Mesothelial cell of epicardium (in vitro differentiated cells): Measurements from ENCODE around the gene PPID. TPM values are rescaled to one million over a fixed set of nuclear protein-coding genes. Genes with fewer than 3 reads are reported as not detected.

Source experiments
- DNase-seq, 2 experiments: peaks; one replicate each; pipeline ENCODE4 v3.0.0; 2021; ENCODE audit warnings: low spot score in 2 of 2; ENCODE audit not compliant: unreplicated experiment in 2 of 2
- H3K27ac Mint-ChIP-seq: 2 replicates; pipeline ENCODE4 v1.8.0; 2021; ENCODE audit warnings: mixed read lengths
- H3K27me3 Mint-ChIP-seq: 2 replicates; pipeline ENCODE4 v1.8.0; 2021; ENCODE audit warnings: low read depth, mixed read lengths
- H3K36me3 Mint-ChIP-seq: 2 replicates; pipeline ENCODE4 v1.8.0; 2021; ENCODE audit warnings: mixed read lengths
- H3K4me1 Mint-ChIP-seq: 2 replicates; pipeline ENCODE4 v1.8.0; 2021; ENCODE audit warnings: mixed read lengths
- H3K4me3 Mint-ChIP-seq: 2 replicates; pipeline ENCODE4 v1.8.0; 2021; ENCODE audit warnings: mild to moderate bottlenecking, moderate library complexity, mixed read lengths
- H3K9me3 Mint-ChIP-seq: 2 replicates; pipeline ENCODE4 v1.8.0; 2021; ENCODE audit warnings: mixed read lengths
- total RNA-seq: library from RNA; stranded (reverse); gene quantifications from 3 replicates; pipeline ENCODE4 v1.2.1, GENCODE V29; 2021
- TF ChIP-seq, protein P1 (sequence below): fragments of 200-600 bp; sonication (generic); IDR thresholded peaks from one replicate; pipeline ENCODE4 v1.5.0; 2021; ENCODE audit warnings: antibody characterized with exemption; ENCODE audit not compliant: unreplicated experiment

PPID gene
- total RNA-seq, 1 donor from 2014 or later = 20.5 TPM

DNA sequence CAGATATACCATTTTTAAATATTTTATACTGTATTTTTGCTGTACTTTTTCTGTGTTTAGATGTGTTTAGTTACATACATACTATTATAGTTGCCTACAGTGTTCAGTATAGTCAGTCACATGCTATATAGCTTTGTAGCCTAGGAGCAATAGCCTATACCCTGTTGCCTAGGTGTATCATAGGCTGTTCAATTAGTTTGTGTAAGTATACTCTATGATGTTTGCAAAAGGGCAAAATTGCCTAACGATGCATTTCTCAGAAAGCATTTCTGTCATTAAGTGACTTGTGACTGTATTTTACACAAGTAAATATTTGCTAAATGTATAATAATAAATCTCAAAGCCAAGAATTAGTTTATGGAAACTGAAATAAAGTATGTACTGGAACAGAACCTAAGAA lies 41.6 kb downstream of the PPID start:
- TF ChIP-seq, protein P1, sequence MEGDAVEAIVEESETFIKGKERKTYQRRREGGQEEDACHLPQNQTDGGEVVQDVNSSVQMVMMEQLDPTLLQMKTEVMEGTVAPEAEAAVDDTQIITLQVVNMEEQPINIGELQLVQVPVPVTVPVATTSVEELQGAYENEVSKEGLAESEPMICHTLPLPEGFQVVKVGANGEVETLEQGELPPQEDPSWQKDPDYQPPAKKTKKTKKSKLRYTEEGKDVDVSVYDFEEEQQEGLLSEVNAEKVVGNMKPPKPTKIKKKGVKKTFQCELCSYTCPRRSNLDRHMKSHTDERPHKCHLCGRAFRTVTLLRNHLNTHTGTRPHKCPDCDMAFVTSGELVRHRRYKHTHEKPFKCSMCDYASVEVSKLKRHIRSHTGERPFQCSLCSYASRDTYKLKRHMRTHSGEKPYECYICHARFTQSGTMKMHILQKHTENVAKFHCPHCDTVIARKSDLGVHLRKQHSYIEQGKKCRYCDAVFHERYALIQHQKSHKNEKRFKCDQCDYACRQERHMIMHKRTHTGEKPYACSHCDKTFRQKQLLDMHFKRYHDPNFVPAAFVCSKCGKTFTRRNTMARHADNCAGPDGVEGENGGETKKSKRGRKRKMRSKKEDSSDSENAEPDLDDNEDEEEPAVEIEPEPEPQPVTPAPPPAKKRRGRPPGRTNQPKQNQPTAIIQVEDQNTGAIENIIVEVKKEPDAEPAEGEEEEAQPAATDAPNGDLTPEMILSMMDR = no peak
- DNase-seq = no peak
- Mint-ChIP-seq H3K9me3 (no peaks in the 10 kb centered on the region), H3K4me1 (no peaks in the 10 kb centered on the region), H3K27ac (no peak overlapping the region), H3K36me3 (no peaks in the 10 kb centered on the region), H3K27me3 (no peaks in the 10 kb centered on the region), H3K4me3 (no peak overlapping the region)

DNA sequence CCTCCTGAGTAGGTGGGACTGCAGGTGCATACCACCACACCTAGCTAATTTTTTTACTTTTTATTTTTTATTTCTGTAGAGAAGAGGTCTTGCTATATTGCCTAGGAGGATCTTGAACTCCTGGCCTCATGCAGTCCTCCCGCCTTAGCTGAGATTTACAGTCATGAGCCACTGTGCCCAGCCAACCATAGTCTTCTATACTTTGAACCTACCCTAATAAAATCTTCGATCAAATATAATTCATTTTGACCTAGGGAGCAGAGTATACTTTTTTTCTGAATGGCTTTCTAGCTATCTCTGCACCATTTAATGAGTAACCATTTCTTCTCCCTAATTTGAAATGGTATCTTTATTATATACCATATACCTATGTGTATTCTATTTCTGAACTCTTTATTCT lies 44.4 kb downstream of the PPID start:
- Mint-ChIP-seq H3K4me3 (no peak overlapping the region), H3K27me3 (no peaks in the 10 kb centered on the region), H3K27ac (no peak overlapping the region), H3K36me3 (no peaks in the 10 kb centered on the region), H3K4me1 (no peaks in the 10 kb centered on the region), H3K9me3 (no peaks in the 10 kb centered on the region)
- DNase-seq = no peak
- TF ChIP-seq, protein P1 = no peak

DNA sequence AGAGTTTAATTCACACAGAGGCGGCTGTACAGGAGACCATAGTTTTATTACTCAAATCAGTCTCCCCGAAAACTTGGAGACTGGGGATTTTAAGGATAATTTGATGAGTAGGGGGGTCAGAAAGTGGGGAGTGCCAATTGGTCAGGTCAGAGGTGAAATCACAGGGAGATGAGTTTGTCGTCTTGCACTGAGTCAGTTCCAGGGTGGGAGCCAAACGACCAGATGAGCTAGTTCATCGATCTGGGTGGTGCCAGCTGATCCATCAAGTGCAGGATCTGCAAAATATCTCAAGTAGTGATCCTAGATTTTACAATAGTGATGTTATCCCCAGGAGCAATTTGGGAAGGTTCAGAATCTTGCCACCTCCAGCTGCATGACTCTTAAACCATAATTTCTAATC lies 47.1 kb downstream of the PPID start:
- Mint-ChIP-seq H3K27me3 (no peaks in the 10 kb centered on the region), H3K27ac (no peak overlapping the region), H3K4me3 (no peak overlapping the region), H3K9me3 (no peaks in the 10 kb centered on the region), H3K36me3 (no peaks in the 10 kb centered on the region), H3K4me1 (peaks cover 9% of the 10 kb centered on the region)
- no peak for DNase-seq
- TF ChIP-seq, protein P1 = no peak

DNA sequence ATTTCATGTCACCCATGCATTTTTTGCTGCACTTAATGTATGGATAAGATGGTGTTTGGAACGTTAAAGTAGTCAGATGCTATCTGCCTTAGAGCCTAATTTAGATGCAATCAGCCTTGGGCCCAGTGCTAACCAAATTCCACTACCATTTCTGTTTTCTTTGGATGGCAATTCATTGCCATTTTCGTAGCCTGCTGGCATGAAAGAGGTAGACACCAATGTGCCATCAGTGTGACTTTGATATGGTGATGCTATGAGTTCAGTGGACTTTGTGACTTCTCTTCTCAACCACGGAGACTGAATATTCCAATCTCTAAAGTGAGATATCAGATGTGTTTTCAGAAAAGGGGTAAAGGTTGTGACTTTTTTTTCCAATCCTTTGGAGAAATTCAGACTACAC lies 49.6 kb downstream of the PPID start:
- Mint-ChIP-seq H3K27ac (no peak overlapping the region), H3K27me3 (no peaks in the 10 kb centered on the region), H3K9me3 (no peaks in the 10 kb centered on the region), H3K4me3 (peak overlapping the region; percentile 94), H3K36me3 (peaks cover 2% of the 10 kb centered on the region), H3K4me1 (peaks cover 22% of the 10 kb centered on the region)
- TF ChIP-seq, protein P1 = no peak
- no peak for DNase-seq

DNA sequence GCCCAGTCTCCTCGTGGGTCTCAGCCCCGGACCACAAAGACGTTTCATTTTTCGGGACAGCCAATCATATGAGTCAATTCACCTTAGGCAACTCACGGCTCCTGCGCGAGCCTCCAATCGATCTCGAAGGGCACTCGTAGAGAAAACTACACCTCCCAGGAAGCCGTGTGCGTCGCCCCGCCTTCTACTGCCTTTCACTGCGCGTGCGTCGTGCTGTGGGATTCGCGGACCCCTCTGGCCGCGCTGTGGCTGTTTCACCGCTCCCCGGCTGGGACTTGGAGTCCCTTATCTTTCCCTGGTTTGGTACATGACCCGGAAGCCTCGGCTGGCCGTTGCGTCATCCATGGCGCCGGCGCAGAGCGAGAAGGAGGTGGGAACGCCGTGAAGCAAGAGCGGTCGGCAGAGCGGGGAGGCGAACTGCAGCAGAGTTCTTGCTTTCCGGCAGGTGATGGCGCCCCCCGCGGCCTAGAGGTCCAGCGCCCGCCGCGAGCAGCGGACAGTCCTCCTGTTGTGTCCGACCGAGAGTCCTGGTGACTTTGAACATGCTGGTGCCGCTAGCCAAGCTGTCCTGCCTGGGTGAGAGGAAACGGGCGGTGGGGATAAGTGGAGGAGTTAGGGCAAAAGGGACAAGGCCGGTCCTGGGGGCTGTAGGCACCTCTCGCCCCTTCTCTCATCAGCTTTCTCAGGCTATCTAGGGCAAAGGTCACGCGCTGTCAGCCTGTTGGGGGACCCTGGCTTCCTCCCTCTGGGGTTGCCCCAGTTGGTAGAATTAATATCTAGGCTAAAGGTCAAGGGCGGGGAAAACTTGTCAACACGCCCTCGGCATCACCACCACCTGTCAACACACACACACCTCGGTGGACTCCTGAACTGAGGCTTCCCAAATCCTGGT lies 51.0 kb downstream of the PPID start, which contains the start of gene ETFDH:
ETFDH (plus strand) TSS at position 382 of the 892 bp plus-strand sequence; CDS start at position 543, 161 bp downstream.
- Mint-ChIP-seq H3K4me3 (peak within 1 kb of the TSS; percentile 94), H3K9me3 (no peaks in the 10 kb centered on the region), H3K27me3 (no peaks in the 10 kb centered on the region), H3K36me3 (peaks cover 2% of the 10 kb centered on the region), H3K27ac (peak within 1 kb of the TSS; percentile 99), H3K4me1 (peaks cover 25% of the 10 kb centered on the region)
- TF ChIP-seq, protein P1 = peak; percentile 54
- peak; percentile 94 to 97 for DNase-seq
